HEK293 (cell line): ENCODE data around the gene MAFF.
A peak's percentile ranks its signal among the peaks of the same experiment; 100 is the strongest.

Source experiments
- BCL11A ChIP-seq: fragments of 450-650 bp; formaldehyde crosslinking; IDR thresholded peaks from 2 replicates; pipeline ENCODE4 v1.5.1; 2016; ENCODE audit warnings: low read depth, missing biosample characterization, missing genetic modification characterization
- CTCF ChIP-seq: fragments of 450-650 bp; formaldehyde crosslinking; IDR thresholded peaks from 2 replicates; pipeline ENCODE4 v1.5.1; 2016; ENCODE audit warnings: missing biosample characterization, missing genetic modification characterization
- FEZF1 ChIP-seq: fragments of 450-650 bp; formaldehyde crosslinking; IDR thresholded peaks from 2 replicates; pipeline ENCODE4 v1.5.1; 2016; ENCODE audit warnings: missing biosample characterization, missing genetic modification characterization
- HOXC10 ChIP-seq: sonication (generic); formaldehyde crosslinking; IDR thresholded peaks from 2 replicates; pipeline ENCODE4 v1.8.1; 2023; ENCODE audit warnings: mild to moderate bottlenecking, missing genetic modification reagents
- IKZF3 ChIP-seq: fragments of 450-650 bp; IDR thresholded peaks from 2 replicates; pipeline ENCODE4 v1.5.0; 2018; ENCODE audit warnings: missing biosample characterization, mild to moderate bottlenecking, missing genetic modification characterization, moderate library complexity
- KLF7 ChIP-seq: fragments of 450-650 bp; formaldehyde crosslinking; IDR thresholded peaks from 2 replicates; pipeline ENCODE4 v1.5.1; 2016; ENCODE audit warnings: missing biosample characterization, missing genetic modification characterization, borderline replicate concordance
- KLF8 ChIP-seq: fragments of 450-650 bp; formaldehyde crosslinking; IDR thresholded peaks from 2 replicates; pipeline ENCODE4 v1.5.1; 2016; ENCODE audit warnings: missing biosample characterization, missing genetic modification characterization
- KLF9 ChIP-seq: fragments of 450-650 bp; formaldehyde crosslinking; IDR thresholded peaks from 2 replicates; pipeline ENCODE4 v1.5.1; 2016; ENCODE audit warnings: missing biosample characterization, missing genetic modification characterization, low read depth
- MYNN ChIP-seq: fragments of 450-650 bp; formaldehyde crosslinking; IDR thresholded peaks from 2 replicates; pipeline ENCODE4 v1.5.1; 2016; ENCODE audit warnings: missing biosample characterization, missing genetic modification characterization, borderline replicate concordance
- RBAK ChIP-seq: fragments of 450-650 bp; formaldehyde crosslinking; IDR thresholded peaks from 2 replicates; pipeline ENCODE4 v1.5.1; 2016; ENCODE audit warnings: missing biosample characterization, missing genetic modification characterization
- WT1 ChIP-seq: fragments of 450-650 bp; formaldehyde crosslinking; IDR thresholded peaks from 2 replicates; pipeline ENCODE4 v1.5.1; 2016; ENCODE audit warnings: missing biosample characterization, missing genetic modification characterization
- ZBTB11 ChIP-seq: fragments of 450-650 bp; formaldehyde crosslinking; conservative IDR thresholded peaks from 2 replicates; pipeline ENCODE4 v1.5.1; 2016; ENCODE audit warnings: low read depth, missing biosample characterization, missing genetic modification characterization
- ZBTB6 ChIP-seq: fragments of 450-650 bp; formaldehyde crosslinking; IDR thresholded peaks from 2 replicates; pipeline ENCODE4 v1.5.1; 2017; ENCODE audit warnings: missing biosample characterization, missing genetic modification characterization
- ZEB2 ChIP-seq: fragments of 450-650 bp; formaldehyde crosslinking; IDR thresholded peaks from 2 replicates; pipeline ENCODE4 v1.5.1; 2016; ENCODE audit warnings: missing biosample characterization, missing genetic modification characterization
- ZFP37 ChIP-seq: fragments of 450-650 bp; formaldehyde crosslinking; IDR thresholded peaks from 2 replicates; pipeline ENCODE4 v1.5.1; 2016; ENCODE audit warnings: missing biosample characterization, missing genetic modification characterization
- ZFP69B ChIP-seq: fragments of 450-650 bp; formaldehyde crosslinking; IDR thresholded peaks from 2 replicates; pipeline ENCODE4 v1.5.1; 2016; ENCODE audit warnings: missing biosample characterization, missing genetic modification characterization
- ZNF112 ChIP-seq: fragments of 450-650 bp; formaldehyde crosslinking; IDR thresholded peaks from 2 replicates; pipeline ENCODE4 v1.5.0; 2017; ENCODE audit warnings: missing biosample characterization, missing genetic modification characterization
- ZNF155 ChIP-seq: fragments of 450-650 bp; formaldehyde crosslinking; IDR thresholded peaks from 2 replicates; pipeline ENCODE4 v1.5.1; 2016; ENCODE audit warnings: missing biosample characterization, missing genetic modification characterization
- ZNF174 ChIP-seq: fragments of 450-650 bp; formaldehyde crosslinking; IDR thresholded peaks from 2 replicates; pipeline ENCODE4 v1.5.0; 2017; ENCODE audit warnings: missing biosample characterization, mild to moderate bottlenecking, missing genetic modification characterization
- ZNF19 ChIP-seq: fragments of 450-650 bp; formaldehyde crosslinking; IDR thresholded peaks from 2 replicates; pipeline ENCODE4; 2016; ENCODE audit warnings: missing biosample characterization, missing genetic modification characterization, low read depth
- ZNF2 ChIP-seq: fragments of 450-650 bp; formaldehyde crosslinking; IDR thresholded peaks from 2 replicates; pipeline ENCODE4 v1.5.1; 2016; ENCODE audit warnings: missing biosample characterization, missing genetic modification characterization
- ZNF211 ChIP-seq: fragments of 450-650 bp; formaldehyde crosslinking; IDR thresholded peaks from 2 replicates; pipeline ENCODE4 v1.5.1; 2016; ENCODE audit warnings: low read depth, missing biosample characterization, missing genetic modification characterization
- ZNF214 ChIP-seq: fragments of 450-650 bp; formaldehyde crosslinking; IDR thresholded peaks from 2 replicates; pipeline ENCODE4 v1.5.1; 2017; ENCODE audit warnings: missing biosample characterization, mild to moderate bottlenecking, missing genetic modification characterization, borderline replicate concordance
- ZNF221 ChIP-seq: fragments of 450-650 bp; formaldehyde crosslinking; IDR thresholded peaks from 2 replicates; pipeline ENCODE4 v1.5.1; 2017; ENCODE audit warnings: missing biosample characterization, missing genetic modification characterization, borderline replicate concordance
- ZNF24 ChIP-seq: fragments of 450-650 bp; formaldehyde crosslinking; IDR thresholded peaks from 2 replicates; pipeline ENCODE4 v1.5.1; 2016; ENCODE audit warnings: missing biosample characterization, missing genetic modification characterization
- ZNF341 ChIP-seq: fragments of 450-650 bp; formaldehyde crosslinking; IDR thresholded peaks from 2 replicates; pipeline ENCODE4; 2016; ENCODE audit warnings: low read depth, missing biosample characterization, missing genetic modification characterization
- ZNF37A ChIP-seq: fragments of 450-650 bp; IDR thresholded peaks from 2 replicates; pipeline ENCODE4 v1.5.1; 2018; ENCODE audit warnings: missing biosample characterization, missing genetic modification characterization
- ZNF416 ChIP-seq: fragments of 450-650 bp; formaldehyde crosslinking; IDR thresholded peaks from 2 replicates; pipeline ENCODE4 v1.5.1; 2016; ENCODE audit warnings: missing biosample characterization, missing genetic modification characterization
- ZNF544 ChIP-seq: fragments of 450-650 bp; formaldehyde crosslinking; IDR thresholded peaks from 2 replicates; pipeline ENCODE4 v1.5.0; 2017; ENCODE audit warnings: missing biosample characterization, missing genetic modification characterization
- ZNF561 ChIP-seq: fragments of 450-650 bp; IDR thresholded peaks from 2 replicates; pipeline ENCODE4 v1.5.1; 2018; ENCODE audit warnings: missing biosample characterization, missing genetic modification characterization, borderline replicate concordance
- ZNF580 ChIP-seq: fragments of 450-650 bp; formaldehyde crosslinking; IDR thresholded peaks from 2 replicates; pipeline ENCODE4 v1.5.1; 2016; ENCODE audit warnings: missing biosample characterization, missing genetic modification characterization
- ZNF704 ChIP-seq: fragments of 450-650 bp; formaldehyde crosslinking; IDR thresholded peaks from 2 replicates; pipeline ENCODE4 v1.5.1; 2016; ENCODE audit warnings: missing biosample characterization, missing genetic modification characterization
- ZNF76 ChIP-seq: fragments of 450-650 bp; formaldehyde crosslinking; IDR thresholded peaks from 2 replicates; pipeline ENCODE4; 2016; ENCODE audit warnings: low read depth, missing biosample characterization, missing genetic modification characterization, borderline replicate concordance
- ZNF792 ChIP-seq: fragments of 450-650 bp; formaldehyde crosslinking; IDR thresholded peaks from 2 replicates; pipeline ENCODE4 v1.5.1; 2016; ENCODE audit warnings: missing biosample characterization, missing genetic modification characterization

Gene MAFF

GRCh38 chr22:38181453-38182200 is 20.2 kb upstream of the MAFF start, which contains the start of gene PLA2G6 (continued):
- no peak for TF ChIP-seq MYNN (tag by site-specific recombination)
- TF ChIP-seq ZNF792 (tag by site-specific recombination): no peak
- no peak for TF ChIP-seq WT1
- no peak for TF ChIP-seq KLF7 (tag by site-specific recombination)
- TF ChIP-seq ZNF2: no peak
- TF ChIP-seq ZNF174 (tag by site-specific recombination): no peak
- TF ChIP-seq ZNF37A: no peak
- TF ChIP-seq ZNF704 (tag by site-specific recombination): no peak
- peak; percentile 74 for TF ChIP-seq ZFP69B (tag by site-specific recombination)
- TF ChIP-seq ZNF155 (tag by site-specific recombination): no peak
- TF ChIP-seq KLF8 (tag by site-specific recombination): no peak
- TF ChIP-seq CTCF (tag by site-specific recombination): no peak
- no peak for TF ChIP-seq ZFP37 (tag by site-specific recombination)
- no peak for TF ChIP-seq RBAK
- no peak for TF ChIP-seq ZNF416 (tag by site-specific recombination)
- no peak for TF ChIP-seq ZNF561
- no peak for TF ChIP-seq ZBTB6 (tag by site-specific recombination)
- TF ChIP-seq ZNF211: no peak
- TF ChIP-seq HOXC10 (CRISPR knock-in tag): no peak
- TF ChIP-seq IKZF3 (tag by site-specific recombination): peak; percentile 48
- no peak for TF ChIP-seq ZNF580 (tag by site-specific recombination)
- TF ChIP-seq KLF9 (tag by site-specific recombination): peak; percentile 85; the same call in 1 of the 2 replicates
- no peak for TF ChIP-seq ZNF112 (tag by site-specific recombination)
- peak; percentile 83 for TF ChIP-seq ZBTB11 (tag by site-specific recombination)
- TF ChIP-seq ZNF544 (tag by site-specific recombination): no peak
- no peak; the same call in 1 of the 2 replicates for TF ChIP-seq BCL11A (tag by site-specific recombination)
- TF ChIP-seq FEZF1: no peak
- TF ChIP-seq ZNF19: no peak
- 0 out of 2 replicates have a peak, but pooled peaks have one; percentile 24 for TF ChIP-seq ZEB2 (tag by site-specific recombination)
- TF ChIP-seq ZNF221: no peak
- no peak for TF ChIP-seq ZNF214
- TF ChIP-seq ZNF24 (tag by site-specific recombination): no peak
- TF ChIP-seq ZNF76 (tag by site-specific recombination): peak; percentile 92
- no peak for TF ChIP-seq ZNF341
